SK-N-SH treated with all-trans-retinoic acid at 6 μM for 48 hours (cell line): ENCODE measurements around the gene CMIP.

Experiments used
- CSDC2 ChIP-seq: fragments of 250-450 bp; sonication (Bioruptor Pico); IDR thresholded peaks from 2 replicates; pipeline ENCODE4 v1.5.0; 2020; ENCODE audit warnings: mild to moderate bottlenecking, moderate library complexity
- ESRRG ChIP-seq: fragments of 250-450 bp; sonication (Bioruptor Pico); IDR thresholded peaks from 2 replicates; pipeline ENCODE4 v1.6.1; 2021; ENCODE audit warnings: mild to moderate bottlenecking
- PATZ1 ChIP-seq: fragments of 250-450 bp; sonication (Bioruptor Pico); IDR thresholded peaks from 2 replicates; pipeline ENCODE4 v1.8.0; 2020; ENCODE audit warnings: mild to moderate bottlenecking, moderate library complexity, borderline replicate concordance
- TCF4 ChIP-seq: fragments of 250-450 bp; sonication (Bioruptor Pico); IDR thresholded peaks from 2 replicates; pipeline ENCODE4 v1.8.0; 2021; ENCODE audit warnings: mild to moderate bottlenecking, moderate library complexity, borderline replicate concordance

DNA sequence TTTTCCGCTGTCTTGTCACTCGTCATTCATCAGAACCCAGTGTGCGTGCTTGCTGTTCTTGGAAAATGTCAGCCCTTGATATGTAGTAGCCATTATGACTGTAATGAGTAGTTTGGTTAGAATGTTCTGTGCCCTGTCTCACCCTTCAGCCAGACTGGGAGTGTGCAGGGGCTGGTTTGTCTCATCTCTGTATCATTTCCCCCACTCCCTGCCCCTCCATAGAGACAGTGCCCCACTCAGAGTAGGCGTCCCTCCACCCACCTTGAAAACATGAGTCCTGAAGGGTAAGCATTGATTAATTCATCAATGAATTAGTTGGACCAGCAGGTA lies 197.5 kb downstream of the CMIP start:
- no peak for TF ChIP-seq ESRRG (CRISPR knock-in tag)
- TF ChIP-seq PATZ1 (CRISPR knock-in tag) = no peak
- TF ChIP-seq CSDC2 (CRISPR knock-in tag) = no peak
- TF ChIP-seq TCF4 (CRISPR knock-in tag) = no peak
